Measurements from ENCODE around the gene RNFT1. TPM values are rescaled to one million over a fixed set of nuclear protein-coding genes. Genes with fewer than 3 reads are reported as not detected.
"Not testable (repeated sequence)": the region's sequence is repeated elsewhere in the genome, so short reads cannot be mapped to it uniquely, and the experiment has no call there.

The RNFT1 gene
- total RNA-seq, 1 donor from 2014 or later = 18.0 TPM

GRCh38 chr17:59941131-59941530 lies 23.4 kb downstream of the RNFT1 start:
- Histone ChIP-seq H3K36me3 (ENCODE audit: insufficient read depth, low read length) (peaks cover 20% of the 10 kb centered on the region), H3K9ac (ENCODE audit: low read length) (no peak overlapping the region), H3K79me2 (ENCODE audit: insufficient read depth, low read length) (no peaks in the 10 kb centered on the region), H3K27ac (ENCODE audit: low read depth, low read length) (no peak overlapping the region), H4K20me1 (ENCODE audit: insufficient read depth, low read length) (no peaks in the 10 kb centered on the region), H3K27me3 (ENCODE audit: insufficient read depth, low read length) (no peaks in the 10 kb centered on the region), H3K4me3 (ENCODE audit: insufficient read depth, low read depth, low read length) (no peak overlapping the region), H2AFZ (ENCODE audit: low read depth, low read length) (no peak overlapping the region), H3K9me3 (ENCODE audit: insufficient read depth, low read depth, low read length) (no peaks in the 10 kb centered on the region), H3K4me2 (ENCODE audit: low read length) (no peak overlapping the region), H3K4me1 (ENCODE audit: insufficient read depth, low read length) (no peaks in the 10 kb centered on the region)
- DNase-seq (ENCODE audit: low read depth) = no peak
- TF ChIP-seq EZH2 (IDR thresholded peaks at IDR 0.05; ENCODE audit: insufficient read depth, low read length) (no peak), CTCF (IDR thresholded peaks at IDR 0.05; ENCODE audit: insufficient read depth, low read depth, low read length) (no peak)
- Mint-ChIP-seq H3K27me3 (ENCODE audit: low read depth, unreplicated experiment) (no peaks in the 10 kb centered on the region), H3K36me3 (ENCODE audit: low read depth, unreplicated experiment) (no peaks in the 10 kb centered on the region), H3K9me3 (ENCODE audit: unreplicated experiment) (no peaks in the 10 kb centered on the region), H3K27ac (ENCODE audit: unreplicated experiment) (no peak overlapping the region), H3K4me1 (ENCODE audit: low read depth, unreplicated experiment) (no peaks in the 10 kb centered on the region), H3K4me3 (ENCODE audit: unreplicated experiment) (no peak overlapping the region)
- FAIRE-seq = no peak

GRCh38 chr17:59940697-59941096 lies 23.8 kb downstream of the RNFT1 start:
- H4K20me1 ChIP-seq (ENCODE audit: insufficient read depth, low read length); H3K4me3 Mint-ChIP-seq (ENCODE audit: unreplicated experiment); FAIRE-seq; H3K4me2 ChIP-seq (ENCODE audit: low read length); H3K4me3 ChIP-seq (ENCODE audit: insufficient read depth, low read depth, low read length); H3K27ac Mint-ChIP-seq (ENCODE audit: unreplicated experiment); H3K27ac ChIP-seq (ENCODE audit: low read depth, low read length); H3K4me1 ChIP-seq (ENCODE audit: insufficient read depth, low read length); H3K9me3 Mint-ChIP-seq (ENCODE audit: unreplicated experiment); H3K4me1 Mint-ChIP-seq (ENCODE audit: low read depth, unreplicated experiment); H3K79me2 ChIP-seq (ENCODE audit: insufficient read depth, low read length); H3K36me3 Mint-ChIP-seq (ENCODE audit: low read depth, unreplicated experiment); H3K27me3 Mint-ChIP-seq (ENCODE audit: low read depth, unreplicated experiment); H3K27me3 ChIP-seq (ENCODE audit: insufficient read depth, low read length); H2AFZ ChIP-seq (ENCODE audit: low read depth, low read length); DNase-seq (ENCODE audit: low read depth); H3K9me3 ChIP-seq (ENCODE audit: insufficient read depth, low read depth, low read length); H3K9ac ChIP-seq (ENCODE audit: low read length): not testable (repeated sequence)
- H3K36me3 ChIP-seq (ENCODE audit: insufficient read depth, low read length) = peaks cover 15% of the 10 kb centered on the region

DNA sequence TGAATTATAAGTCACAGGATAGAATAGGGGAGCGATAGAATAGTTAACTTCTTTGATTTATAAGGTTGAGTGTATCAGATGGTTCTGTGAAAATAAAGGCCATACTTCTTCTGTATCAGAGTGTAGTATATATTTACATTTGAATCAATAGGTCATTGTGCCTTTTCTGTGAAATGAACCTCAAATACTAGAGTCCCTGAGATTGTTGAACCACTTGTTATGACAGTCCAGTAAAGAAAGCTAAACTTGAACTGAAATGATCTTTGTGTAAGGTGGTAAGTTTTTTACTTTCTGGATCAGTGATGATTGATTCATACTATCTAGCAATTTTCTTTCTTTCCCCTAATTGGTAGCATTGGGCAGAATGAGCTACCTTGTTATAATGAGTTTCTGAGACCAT lies 31.2 kb downstream of the RNFT1 start:
- not testable (repeated sequence) for H3K9me3 Mint-ChIP-seq (ENCODE audit: unreplicated experiment); H3K4me2 ChIP-seq (ENCODE audit: low read length); H3K27me3 Mint-ChIP-seq (ENCODE audit: low read depth, unreplicated experiment); H4K20me1 ChIP-seq (ENCODE audit: insufficient read depth, low read length); H3K9me3 ChIP-seq (ENCODE audit: insufficient read depth, low read depth, low read length); H3K27ac ChIP-seq (ENCODE audit: low read depth, low read length); H3K4me1 Mint-ChIP-seq (ENCODE audit: low read depth, unreplicated experiment); H3K4me1 ChIP-seq (ENCODE audit: insufficient read depth, low read length); H2AFZ ChIP-seq (ENCODE audit: low read depth, low read length); H3K4me3 ChIP-seq (ENCODE audit: insufficient read depth, low read depth, low read length); H3K27me3 ChIP-seq (ENCODE audit: insufficient read depth, low read length); H3K36me3 Mint-ChIP-seq (ENCODE audit: low read depth, unreplicated experiment); H3K27ac Mint-ChIP-seq (ENCODE audit: unreplicated experiment); DNase-seq (ENCODE audit: low read depth); H3K9ac ChIP-seq (ENCODE audit: low read length); H3K79me2 ChIP-seq (ENCODE audit: insufficient read depth, low read length); H3K4me3 Mint-ChIP-seq (ENCODE audit: unreplicated experiment); FAIRE-seq
- peaks cover 16% of the 10 kb centered on the region for H3K36me3 ChIP-seq (ENCODE audit: insufficient read depth, low read length)

- not testable (repeated sequence) for H3K4me3 ChIP-seq (ENCODE audit: insufficient read depth, low read depth, low read length); FAIRE-seq; H3K27me3 Mint-ChIP-seq (ENCODE audit: low read depth, unreplicated experiment); H3K4me1 Mint-ChIP-seq (ENCODE audit: low read depth, unreplicated experiment); H3K27ac ChIP-seq (ENCODE audit: low read depth, low read length); H3K36me3 Mint-ChIP-seq (ENCODE audit: low read depth, unreplicated experiment); H3K4me3 Mint-ChIP-seq (ENCODE audit: unreplicated experiment); H3K79me2 ChIP-seq (ENCODE audit: insufficient read depth, low read length); H3K4me1 ChIP-seq (ENCODE audit: insufficient read depth, low read length); H3K9me3 ChIP-seq (ENCODE audit: insufficient read depth, low read depth, low read length); H3K9me3 Mint-ChIP-seq (ENCODE audit: unreplicated experiment); H4K20me1 ChIP-seq (ENCODE audit: insufficient read depth, low read length); H3K4me2 ChIP-seq (ENCODE audit: low read length); H3K9ac ChIP-seq (ENCODE audit: low read length); H2AFZ ChIP-seq (ENCODE audit: low read depth, low read length); H3K27ac Mint-ChIP-seq (ENCODE audit: unreplicated experiment); H3K27me3 ChIP-seq (ENCODE audit: insufficient read depth, low read length)
- peak; percentile 33 for DNase-seq (ENCODE audit: low read depth)
- peaks cover 15% of the 10 kb centered on the region for H3K36me3 ChIP-seq (ENCODE audit: insufficient read depth, low read length)
These were observed 33.8 kb downstream of the RNFT1 start for GRCh38 chr17:59930768-59931167.

DNA sequence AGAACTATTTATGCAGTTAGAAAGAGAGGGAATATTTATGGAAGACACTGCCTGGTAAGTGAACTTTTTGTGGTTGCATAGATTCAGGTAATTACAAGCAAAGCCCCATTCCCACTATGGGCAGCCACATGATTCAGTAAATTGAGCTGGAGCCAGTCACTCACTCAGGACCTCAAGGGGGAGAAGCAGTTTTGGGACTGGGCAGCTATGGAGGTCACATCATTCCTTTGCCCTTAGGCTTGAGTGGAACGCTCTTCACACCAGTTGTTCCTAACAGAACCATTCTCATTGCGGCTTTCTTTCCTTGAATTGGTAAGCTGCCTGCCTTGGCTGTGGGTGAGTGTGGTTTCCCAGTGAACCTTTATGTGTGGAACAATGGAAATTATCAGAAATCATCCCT lies 34.4 kb downstream of the RNFT1 start:
- H3K27me3 ChIP-seq (ENCODE audit: insufficient read depth, low read length); H3K4me3 ChIP-seq (ENCODE audit: insufficient read depth, low read depth, low read length); H2AFZ ChIP-seq (ENCODE audit: low read depth, low read length); H3K79me2 ChIP-seq (ENCODE audit: insufficient read depth, low read length); H3K4me1 Mint-ChIP-seq (ENCODE audit: low read depth, unreplicated experiment); H4K20me1 ChIP-seq (ENCODE audit: insufficient read depth, low read length); H3K4me1 ChIP-seq (ENCODE audit: insufficient read depth, low read length); H3K9ac ChIP-seq (ENCODE audit: low read length); H3K27ac Mint-ChIP-seq (ENCODE audit: unreplicated experiment); FAIRE-seq; H3K4me2 ChIP-seq (ENCODE audit: low read length); H3K9me3 ChIP-seq (ENCODE audit: insufficient read depth, low read depth, low read length); H3K9me3 Mint-ChIP-seq (ENCODE audit: unreplicated experiment); H3K27me3 Mint-ChIP-seq (ENCODE audit: low read depth, unreplicated experiment); DNase-seq (ENCODE audit: low read depth); H3K4me3 Mint-ChIP-seq (ENCODE audit: unreplicated experiment); H3K27ac ChIP-seq (ENCODE audit: low read depth, low read length): not testable (repeated sequence)
- peaks cover 13% of the 10 kb centered on the region for H3K36me3 Mint-ChIP-seq (ENCODE audit: low read depth, unreplicated experiment)
- H3K36me3 ChIP-seq (ENCODE audit: insufficient read depth, low read length) = peaks cover 17% of the 10 kb centered on the region
